Testis (tissue), 2 donors: ENCODE results near the gene HBEGF.

Experiments used
- CTCF ChIP-seq, 3 experiments: fragments of 450-650 bp in 2 of 3; fragments of 200-600 bp in 1 of 3; sonication (generic) in 1 of 3; IDR thresholded peaks; one replicate each; pipeline ENCODE4 v1.5.1; 2016 to 2019; ENCODE audit warnings: antibody characterized with exemption in 3 of 3, mild to moderate bottlenecking in 2 of 3, moderate library complexity in 1 of 3
- POLR2A ChIP-seq: fragments of 450-650 bp; IDR thresholded peaks from one replicate; pipeline ENCODE4 v1.6.1; 2017; ENCODE audit warnings: antibody characterized with exemption, mild to moderate bottlenecking, moderate library complexity

GRCh38 chr5:140284013-140284412 lies 62.4 kb downstream of the HBEGF start:
- TF ChIP-seq CTCF (IDR thresholded peaks at IDR 0.05) (no peak), POLR2A (no peak)
